GM23338 (cell line): Measurements from ENCODE around the gene CDH9. TPM values are rescaled to one million over a fixed set of nuclear protein-coding genes. Genes with fewer than 3 reads are reported as not detected.

Source experiments
- ATAC-seq: fragments of 200-7000 bp; cut with Tn5 transposase; 3 replicates; pipeline ENCODE4 v1.9.1; 2020
- DNase-seq: peaks from one replicate; pipeline ENCODE4 v3.0.0-alpha.2; 2015; ENCODE audit warnings: low spot score
- H2AFZ ChIP-seq: fragments of 200-600 bp; sonication (generic); 2 replicates; pipeline ENCODE4 v1.8.0; 2016; ENCODE audit warnings: antibody characterized with exemption, mild to moderate bottlenecking, moderate library complexity
- H3F3A ChIP-seq: fragments of 200-600 bp; sonication (generic); replicated peaks from 2 replicates; pipeline ENCODE4 v1.8.0; 2017; ENCODE audit warnings: antibody characterized with exemption, mixed run types, low read depth
- H3K27ac ChIP-seq: fragments of 200-600 bp; sonication (generic); 2 replicates; pipeline ENCODE4 v1.6.1; 2016; ENCODE audit warnings: low read depth
- H3K27me3 ChIP-seq: fragments of 200-600 bp; sonication (generic); 2 replicates; pipeline ENCODE4 v1.8.0; 2016; ENCODE audit warnings: mild to moderate bottlenecking, mixed run types, moderate library complexity; ENCODE audit not compliant: insufficient read depth
- H3K36me3 ChIP-seq: fragments of 200-600 bp; sonication (generic); 2 replicates; pipeline ENCODE4 v1.8.0; 2016; ENCODE audit warnings: mild to moderate bottlenecking; ENCODE audit not compliant: insufficient read depth
- H3K4me1 ChIP-seq: fragments of 200-600 bp; sonication (generic); 2 replicates; pipeline ENCODE4 v1.8.0; 2016; ENCODE audit warnings: mild to moderate bottlenecking, moderate library complexity; ENCODE audit not compliant: insufficient read depth
- H3K4me2 ChIP-seq: fragments of 200-600 bp; sonication (generic); 2 replicates; pipeline ENCODE4 v1.7.1; 2017; ENCODE audit warnings: mixed run types
- H3K4me3 ChIP-seq: fragments of 200-600 bp; sonication (generic); 2 replicates; pipeline ENCODE4 v1.6.1; 2016; ENCODE audit warnings: mixed run types
- H3K79me2 ChIP-seq: fragments of 200-600 bp; sonication (generic); replicated peaks from 2 replicates; pipeline ENCODE4 v1.8.0; 2017; ENCODE audit warnings: mild to moderate bottlenecking; ENCODE audit not compliant: insufficient read depth
- H3K9me2 ChIP-seq: fragments of 200-600 bp; sonication (generic); 2 replicates; pipeline ENCODE4 v1.8.0; 2017; ENCODE audit not compliant: insufficient read depth
- H4K20me1 ChIP-seq: fragments of 200-600 bp; sonication (generic); replicated peaks from 2 replicates; pipeline ENCODE4 v1.8.0; 2017; ENCODE audit warnings: mild to moderate bottlenecking; ENCODE audit not compliant: insufficient read depth
- H3K27ac Mint-ChIP-seq: 2 replicates; pipeline ENCODE4 v1.8.0; 2020; ENCODE audit warnings: inconsistent platforms, mild to moderate bottlenecking, moderate library complexity, mixed read lengths
- H3K27me3 Mint-ChIP-seq: 3 replicates; pipeline ENCODE4 v1.8.0; 2022; ENCODE audit warnings: low read depth, mild to moderate bottlenecking, moderate library complexity, mixed read lengths, inconsistent platforms; ENCODE audit not compliant: insufficient read depth, poor library complexity
- H3K36me3 Mint-ChIP-seq: 3 replicates; pipeline ENCODE4 v1.8.0; 2021; ENCODE audit warnings: low read depth, mild to moderate bottlenecking, inconsistent platforms, moderate library complexity, mixed read lengths
- H3K4me1 Mint-ChIP-seq: 3 replicates; pipeline ENCODE4 v1.8.0; 2020; ENCODE audit warnings: mild to moderate bottlenecking, inconsistent platforms, mixed read lengths
- H3K4me3 Mint-ChIP-seq: 3 replicates; pipeline ENCODE4 v1.8.0; 2021; ENCODE audit warnings: moderate library complexity, mild to moderate bottlenecking, inconsistent platforms, mixed read lengths
- H3K9me3 Mint-ChIP-seq: 3 replicates; pipeline ENCODE4 v1.8.0; 2020; ENCODE audit warnings: moderate library complexity, mild to moderate bottlenecking, inconsistent platforms, mixed read lengths
- CREB1 ChIP-seq: fragments of 250-450 bp; sonication (Bioruptor Pico); IDR thresholded peaks from 2 replicates; pipeline ENCODE4 v1.5.0; 2020; ENCODE audit warnings: low read depth, mild to moderate bottlenecking, moderate library complexity
- EZH2phosphoT487 ChIP-seq: fragments of 200-600 bp; sonication (generic); IDR thresholded peaks from one replicate; pipeline ENCODE4 v1.8.1; 2018; ENCODE audit warnings: antibody characterized with exemption; ENCODE audit not compliant: unreplicated experiment
- JUNB ChIP-seq: IDR thresholded peaks from one replicate; pipeline ENCODE4 v1.6.1; 2016; ENCODE audit warnings: antibody characterized with exemption; ENCODE audit not compliant: unreplicated experiment
- NANOG ChIP-seq: IDR thresholded peaks from 2 replicates; pipeline ENCODE4 v1.6.1; 2016; ENCODE audit warnings: antibody characterized with exemption, borderline replicate concordance
- POLR2AphosphoS5 ChIP-seq: IDR thresholded peaks from 2 replicates; pipeline ENCODE4 v1.6.1; 2016; ENCODE audit warnings: antibody characterized with exemption, low read depth
- STAT1 ChIP-seq: IDR thresholded peaks from one replicate; pipeline ENCODE4 v1.6.1; 2016; ENCODE audit warnings: antibody characterized with exemption; ENCODE audit not compliant: unreplicated experiment
- ZNF114 ChIP-seq: fragments of 250-450 bp; sonication (Bioruptor Pico); IDR thresholded peaks from 2 replicates; pipeline ENCODE4 v1.5.0; 2020; ENCODE audit warnings: mild to moderate bottlenecking, moderate library complexity
- ZNF331 ChIP-seq: fragments of 250-450 bp; sonication (Bioruptor Pico); IDR thresholded peaks from 2 replicates; pipeline ENCODE4 v1.5.0; 2020; ENCODE audit warnings: low read depth, mild to moderate bottlenecking, moderate library complexity
- polyA plus RNA-seq: library from polyadenylated mRNA; unstranded; fragments of >200 nt; fragmentation: Nextera tagmentation; extraction: Ambion mirVana; gene quantifications from 2 replicates; pipeline ENCODE4 v1.2.1, GENCODE V29; 2016
- total RNA-seq: library from RNA; depleted of rRNA; stranded (reverse); fragments of >200 nt; shearing (Covaris generic); gene quantifications from 2 replicates; pipeline ENCODE4 v1.2.3, GENCODE V29; 2014
- TF ChIP-seq, protein P1 (sequence below), 2 experiments: fragments of 200-600 bp in 1 of 2; sonication (generic) in 1 of 2; conservative IDR thresholded peaks; 2 replicates each; pipeline versions ENCODE4 v1.5.1 to v1.6.1; 2016 to 2017; ENCODE audit warnings: antibody characterized with exemption in 2 of 2, low read depth in 2 of 2, mild to moderate bottlenecking in 2 of 2, moderate library complexity in 1 of 2
- TF ChIP-seq, protein P2 (sequence below): fragments of 250-450 bp; sonication (Bioruptor Pico); IDR thresholded peaks from 2 replicates; pipeline ENCODE4 v1.5.0; 2020; ENCODE audit warnings: mild to moderate bottlenecking, moderate library complexity
- TF ChIP-seq, protein P3 (sequence below): IDR thresholded peaks from 2 replicates; pipeline ENCODE4 v1.6.1; 2016; ENCODE audit warnings: antibody characterized with exemption

The CDH9 gene
- total and polyA plus RNA-seq, 2 experiments from 2014 or later = 0.26 to 0.31 TPM

DNA sequence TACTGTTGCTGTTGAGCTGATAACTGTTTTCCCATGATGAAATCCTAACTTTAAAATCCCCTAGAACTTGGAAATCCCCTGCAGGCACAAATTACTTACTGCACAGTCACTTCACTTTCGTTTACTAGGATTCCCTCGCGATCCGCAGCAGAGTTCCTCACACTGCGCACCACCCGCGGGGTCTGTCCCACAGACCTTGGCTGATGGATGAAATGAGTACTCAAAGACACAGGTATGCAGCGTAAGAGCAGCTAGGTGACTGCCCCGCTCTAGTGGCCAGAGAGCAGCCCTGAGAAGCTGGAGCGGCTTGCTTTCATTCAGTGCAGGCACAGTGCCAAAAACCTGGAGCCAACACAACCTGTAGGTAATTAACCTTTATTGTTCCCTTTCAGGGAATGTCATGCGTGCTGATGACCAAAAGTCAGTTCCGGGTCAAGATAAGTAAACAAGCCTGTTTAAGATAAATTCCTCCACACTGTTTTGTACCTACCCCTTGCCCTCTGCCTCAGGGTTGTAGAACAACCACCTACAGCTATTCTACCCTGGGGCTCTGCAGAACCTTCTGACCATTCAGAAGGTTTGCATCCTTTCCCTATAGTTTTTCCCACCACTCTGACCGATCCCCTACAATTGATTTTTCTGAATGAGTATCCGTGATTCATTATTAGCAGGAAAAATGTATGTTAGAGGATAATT lies 191.2 kb downstream of the CDH9 start (continued):
- no peak for TF ChIP-seq ZNF331 (CRISPR knock-in tag)
- TF ChIP-seq, protein P1, sequence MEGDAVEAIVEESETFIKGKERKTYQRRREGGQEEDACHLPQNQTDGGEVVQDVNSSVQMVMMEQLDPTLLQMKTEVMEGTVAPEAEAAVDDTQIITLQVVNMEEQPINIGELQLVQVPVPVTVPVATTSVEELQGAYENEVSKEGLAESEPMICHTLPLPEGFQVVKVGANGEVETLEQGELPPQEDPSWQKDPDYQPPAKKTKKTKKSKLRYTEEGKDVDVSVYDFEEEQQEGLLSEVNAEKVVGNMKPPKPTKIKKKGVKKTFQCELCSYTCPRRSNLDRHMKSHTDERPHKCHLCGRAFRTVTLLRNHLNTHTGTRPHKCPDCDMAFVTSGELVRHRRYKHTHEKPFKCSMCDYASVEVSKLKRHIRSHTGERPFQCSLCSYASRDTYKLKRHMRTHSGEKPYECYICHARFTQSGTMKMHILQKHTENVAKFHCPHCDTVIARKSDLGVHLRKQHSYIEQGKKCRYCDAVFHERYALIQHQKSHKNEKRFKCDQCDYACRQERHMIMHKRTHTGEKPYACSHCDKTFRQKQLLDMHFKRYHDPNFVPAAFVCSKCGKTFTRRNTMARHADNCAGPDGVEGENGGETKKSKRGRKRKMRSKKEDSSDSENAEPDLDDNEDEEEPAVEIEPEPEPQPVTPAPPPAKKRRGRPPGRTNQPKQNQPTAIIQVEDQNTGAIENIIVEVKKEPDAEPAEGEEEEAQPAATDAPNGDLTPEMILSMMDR (conservative IDR thresholded peaks at IDR 0.05; ENCODE audit: low read depth in 2 of 2) = no peak
- no peak for TF ChIP-seq NANOG

DNA sequence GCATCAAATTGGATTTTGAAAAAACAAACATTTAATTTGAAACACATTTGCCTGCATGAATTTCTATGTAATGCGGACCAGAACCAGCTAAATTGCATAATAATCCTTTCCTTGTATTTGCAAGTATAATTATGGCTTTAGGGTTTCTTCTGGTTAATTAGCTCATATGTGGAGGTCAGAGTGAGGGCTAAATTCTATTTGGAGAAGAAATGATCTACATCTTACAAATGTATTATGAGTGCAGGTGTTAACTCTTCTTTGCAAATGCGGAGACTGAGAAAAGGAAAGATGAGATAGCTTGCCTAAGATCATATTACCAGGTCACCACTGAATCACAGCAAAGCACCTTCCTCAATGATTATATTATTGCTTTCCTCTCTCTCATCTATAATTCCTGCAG lies 194.7 kb downstream of the CDH9 start:
- Histone ChIP-seq H4K20me1 (no peaks in the 10 kb centered on the region), H3K79me2 (no peaks in the 10 kb centered on the region), H3K4me3 (no peak overlapping the region), H3K4me1 (peaks cover 8% of the 10 kb centered on the region; the same call in 1 of the 2 replicates), H2AFZ (no peak overlapping the region), H3K27ac (no peak overlapping the region), H3K9me2 (no peaks in the 10 kb centered on the region), H3K36me3 (no peaks in the 10 kb centered on the region), H3K27me3 (no peaks in the 10 kb centered on the region), H3K4me2 (no peak overlapping the region; the same call in 1 of the 2 replicates), H3F3A (no peaks in the 10 kb centered on the region)
- no peak for ATAC-seq
- Mint-ChIP-seq H3K4me3 (no peak overlapping the region), H3K27ac (no peak overlapping the region; the same call in 1 of the 2 replicates), H3K27me3 (no peaks in the 10 kb centered on the region), H3K4me1 (peaks cover 9% of the 10 kb centered on the region), H3K9me3 (no peaks in the 10 kb centered on the region), H3K36me3 (no peaks in the 10 kb centered on the region)
- DNase-seq = no peak
- TF ChIP-seq ZNF114 (CRISPR knock-in tag) = no peak
- no peak for TF ChIP-seq EZH2phosphoT487
- no peak for TF ChIP-seq STAT1
- TF ChIP-seq, protein P2, sequence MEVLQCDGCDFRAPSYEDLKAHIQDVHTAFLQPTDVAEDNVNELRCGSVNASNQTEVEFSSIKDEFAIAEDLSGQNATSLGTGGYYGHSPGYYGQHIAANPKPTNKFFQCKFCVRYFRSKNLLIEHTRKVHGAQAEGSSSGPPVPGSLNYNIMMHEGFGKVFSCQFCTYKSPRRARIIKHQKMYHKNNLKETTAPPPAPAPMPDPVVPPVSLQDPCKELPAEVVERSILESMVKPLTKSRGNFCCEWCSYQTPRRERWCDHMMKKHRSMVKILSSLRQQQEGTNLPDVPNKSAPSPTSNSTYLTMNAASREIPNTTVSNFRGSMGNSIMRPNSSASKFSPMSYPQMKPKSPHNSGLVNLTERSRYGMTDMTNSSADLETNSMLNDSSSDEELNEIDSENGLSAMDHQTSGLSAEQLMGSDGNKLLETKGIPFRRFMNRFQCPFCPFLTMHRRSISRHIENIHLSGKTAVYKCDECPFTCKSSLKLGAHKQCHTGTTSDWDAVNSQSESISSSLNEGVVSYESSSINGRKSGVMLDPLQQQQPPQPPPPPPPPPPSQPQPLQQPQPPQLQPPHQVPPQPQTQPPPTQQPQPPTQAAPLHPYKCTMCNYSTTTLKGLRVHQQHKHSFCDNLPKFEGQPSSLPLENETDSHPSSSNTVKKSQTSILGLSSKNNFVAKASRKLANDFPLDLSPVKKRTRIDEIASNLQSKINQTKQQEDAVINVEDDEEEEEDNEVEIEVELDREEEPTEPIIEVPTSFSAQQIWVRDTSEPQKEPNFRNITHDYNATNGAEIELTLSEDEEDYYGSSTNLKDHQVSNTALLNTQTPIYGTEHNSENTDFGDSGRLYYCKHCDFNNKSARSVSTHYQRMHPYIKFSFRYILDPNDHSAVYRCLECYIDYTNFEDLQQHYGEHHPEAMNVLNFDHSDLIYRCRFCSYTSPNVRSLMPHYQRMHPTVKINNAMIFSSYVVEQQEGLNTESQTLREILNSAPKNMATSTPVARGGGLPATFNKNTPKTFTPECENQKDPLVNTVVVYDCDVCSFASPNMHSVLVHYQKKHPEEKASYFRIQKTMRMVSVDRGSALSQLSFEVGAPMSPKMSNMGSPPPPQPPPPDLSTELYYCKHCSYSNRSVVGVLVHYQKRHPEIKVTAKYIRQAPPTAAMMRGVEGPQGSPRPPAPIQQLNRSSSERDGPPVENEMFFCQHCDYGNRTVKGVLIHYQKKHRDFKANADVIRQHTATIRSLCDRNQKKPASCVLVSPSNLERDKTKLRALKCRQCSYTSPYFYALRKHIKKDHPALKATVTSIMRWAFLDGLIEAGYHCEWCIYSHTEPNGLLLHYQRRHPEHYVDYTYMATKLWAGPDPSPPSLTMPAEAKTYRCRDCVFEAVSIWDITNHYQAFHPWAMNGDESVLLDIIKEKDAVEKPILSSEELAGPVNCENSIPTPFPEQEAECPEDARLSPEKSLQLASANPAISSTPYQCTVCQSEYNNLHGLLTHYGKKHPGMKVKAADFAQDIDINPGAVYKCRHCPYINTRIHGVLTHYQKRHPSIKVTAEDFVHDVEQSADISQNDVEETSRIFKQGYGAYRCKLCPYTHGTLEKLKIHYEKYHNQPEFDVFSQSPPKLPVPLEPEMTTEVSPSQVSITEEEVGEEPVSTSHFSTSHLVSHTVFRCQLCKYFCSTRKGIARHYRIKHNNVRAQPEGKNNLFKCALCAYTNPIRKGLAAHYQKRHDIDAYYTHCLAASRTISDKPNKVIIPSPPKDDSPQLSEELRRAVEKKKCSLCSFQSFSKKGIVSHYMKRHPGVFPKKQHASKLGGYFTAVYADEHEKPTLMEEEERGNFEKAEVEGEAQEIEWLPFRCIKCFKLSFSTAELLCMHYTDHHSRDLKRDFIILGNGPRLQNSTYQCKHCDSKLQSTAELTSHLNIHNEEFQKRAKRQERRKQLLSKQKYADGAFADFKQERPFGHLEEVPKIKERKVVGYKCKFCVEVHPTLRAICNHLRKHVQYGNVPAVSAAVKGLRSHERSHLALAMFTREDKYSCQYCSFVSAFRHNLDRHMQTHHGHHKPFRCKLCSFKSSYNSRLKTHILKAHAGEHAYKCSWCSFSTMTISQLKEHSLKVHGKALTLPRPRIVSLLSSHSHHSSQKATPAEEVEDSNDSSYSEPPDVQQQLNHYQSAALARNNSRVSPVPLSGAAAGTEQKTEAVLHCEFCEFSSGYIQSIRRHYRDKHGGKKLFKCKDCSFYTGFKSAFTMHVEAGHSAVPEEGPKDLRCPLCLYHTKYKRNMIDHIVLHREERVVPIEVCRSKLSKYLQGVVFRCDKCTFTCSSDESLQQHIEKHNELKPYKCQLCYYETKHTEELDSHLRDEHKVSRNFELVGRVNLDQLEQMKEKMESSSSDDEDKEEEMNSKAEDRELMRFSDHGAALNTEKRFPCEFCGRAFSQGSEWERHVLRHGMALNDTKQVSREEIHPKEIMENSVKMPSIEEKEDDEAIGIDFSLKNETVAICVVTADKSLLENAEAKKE (CRISPR knock-in tag) = no peak
- TF ChIP-seq, protein P1 (conservative IDR thresholded peaks at IDR 0.05; ENCODE audit: low read depth in 2 of 2) = no peak
- TF ChIP-seq POLR2AphosphoS5 = no peak
- no peak for TF ChIP-seq JUNB
- TF ChIP-seq, protein P3, sequence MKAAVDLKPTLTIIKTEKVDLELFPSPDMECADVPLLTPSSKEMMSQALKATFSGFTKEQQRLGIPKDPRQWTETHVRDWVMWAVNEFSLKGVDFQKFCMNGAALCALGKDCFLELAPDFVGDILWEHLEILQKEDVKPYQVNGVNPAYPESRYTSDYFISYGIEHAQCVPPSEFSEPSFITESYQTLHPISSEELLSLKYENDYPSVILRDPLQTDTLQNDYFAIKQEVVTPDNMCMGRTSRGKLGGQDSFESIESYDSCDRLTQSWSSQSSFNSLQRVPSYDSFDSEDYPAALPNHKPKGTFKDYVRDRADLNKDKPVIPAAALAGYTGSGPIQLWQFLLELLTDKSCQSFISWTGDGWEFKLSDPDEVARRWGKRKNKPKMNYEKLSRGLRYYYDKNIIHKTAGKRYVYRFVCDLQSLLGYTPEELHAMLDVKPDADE = no peak
- TF ChIP-seq CREB1 (CRISPR knock-in tag) = no peak
- TF ChIP-seq ZNF331 (CRISPR knock-in tag) = no peak
